H9 (cell line): ENCODE data around the gene GRID2. TPM values are rescaled to one million over a fixed set of nuclear protein-coding genes. Genes with fewer than 3 reads are reported as not detected.
"Not testable (repeated sequence)": the region's sequence is repeated elsewhere in the genome, so short reads cannot be mapped to it uniquely, and the experiment has no call there.

Experiments
- DNase-seq: peaks from one replicate; pipeline ENCODE4 v3.0.0-alpha.2; 2017
- H2AFZ ChIP-seq: one replicate; pipeline ENCODE4 v1.6.1; 2013; ENCODE audit warnings: mild to moderate bottlenecking, low read length, control low read depth, moderate library complexity
- H2AK5ac ChIP-seq: 2 replicates; pipeline ENCODE4 v1.6.1; 2013; ENCODE audit warnings: low read length, control low read depth, mixed read lengths; ENCODE audit not compliant: insufficient read length
- H2BK120ac ChIP-seq: one replicate; pipeline ENCODE4 v1.6.1; 2013; ENCODE audit warnings: low read depth, mild to moderate bottlenecking, low read length, control low read depth, inconsistent platforms; ENCODE audit not compliant: poor library complexity, severe bottlenecking
- H2BK12ac ChIP-seq: 2 replicates; pipeline ENCODE4 v1.6.1; 2013; ENCODE audit warnings: low read length, control low read depth, mixed read lengths, low read depth; ENCODE audit not compliant: insufficient read length
- H2BK15ac ChIP-seq: 2 replicates; pipeline ENCODE4 v1.6.1; 2013; ENCODE audit warnings: low read depth, low read length, control low read depth
- H2BK20ac ChIP-seq: one replicate; pipeline ENCODE4 v1.6.1; 2013; ENCODE audit warnings: low read depth, mild to moderate bottlenecking, low read length, control low read depth, inconsistent platforms; ENCODE audit not compliant: poor library complexity, severe bottlenecking
- H2BK5ac ChIP-seq: 2 replicates; pipeline ENCODE4 v1.6.1; 2013; ENCODE audit warnings: low read length, control low read depth, mixed read lengths; ENCODE audit not compliant: insufficient read length
- H3K14ac ChIP-seq: 2 replicates; pipeline ENCODE4 v1.6.1; 2013; ENCODE audit warnings: low read length, control low read depth; ENCODE audit not compliant: insufficient read depth
- H3K18ac ChIP-seq: 2 replicates; pipeline ENCODE4 v1.6.1; 2013; ENCODE audit warnings: low read depth, mild to moderate bottlenecking, mixed read lengths, low read length, control low read depth; ENCODE audit not compliant: insufficient read length
- H3K23ac ChIP-seq: 2 replicates; pipeline ENCODE4 v1.6.1; 2013; ENCODE audit warnings: low read length, control low read depth, mixed read lengths, low read depth; ENCODE audit not compliant: insufficient read length
- H3K23me2 ChIP-seq: 2 replicates; pipeline ENCODE4 v1.6.1; 2013; ENCODE audit warnings: low read depth, mild to moderate bottlenecking, mixed read lengths, low read length, control low read depth; ENCODE audit not compliant: insufficient read length, poor library complexity, severe bottlenecking
- H3K27ac ChIP-seq: 2 replicates; pipeline ENCODE4 v1.5.1; 2013; ENCODE audit warnings: low read length, control low read depth, mixed read lengths, low read depth; ENCODE audit not compliant: insufficient read length
- H3K27me3 ChIP-seq: 2 replicates; pipeline ENCODE4 v1.6.1; 2013; ENCODE audit warnings: low read length, control low read depth, inconsistent platforms; ENCODE audit not compliant: insufficient read depth
- H3K4ac ChIP-seq: 2 replicates; pipeline ENCODE4 v1.6.1; 2013; ENCODE audit warnings: low read depth, mild to moderate bottlenecking, control low read depth, inconsistent platforms, low read length, moderate library complexity
- H3K4me1 ChIP-seq: 2 replicates; pipeline ENCODE4 v1.6.1; 2013; ENCODE audit warnings: low read length, control low read depth, inconsistent platforms; ENCODE audit not compliant: insufficient read depth
- H3K4me2 ChIP-seq: 2 replicates; pipeline ENCODE4 v1.6.1; 2013; ENCODE audit warnings: low read length, control low read depth, mixed read lengths; ENCODE audit not compliant: insufficient read length, insufficient read depth
- H3K56ac ChIP-seq: 2 replicates; pipeline ENCODE4 v1.6.1; 2013; ENCODE audit warnings: low read depth, mild to moderate bottlenecking, mixed read lengths, low read length, control low read depth; ENCODE audit not compliant: insufficient read length
- H3K79me1 ChIP-seq: 2 replicates; pipeline ENCODE4 v1.6.1; 2013; ENCODE audit warnings: low read depth, mild to moderate bottlenecking, moderate library complexity, low read length, control low read depth, inconsistent platforms; ENCODE audit not compliant: insufficient read depth, poor library complexity, severe bottlenecking
- H3K79me2 ChIP-seq: 2 replicates; pipeline ENCODE4 v1.6.1; 2013; ENCODE audit warnings: low read length, control low read depth, inconsistent platforms; ENCODE audit not compliant: insufficient read depth
- H3K9ac ChIP-seq: 2 replicates; pipeline ENCODE4 v1.6.1; 2013; ENCODE audit warnings: low read length, control low read depth, mixed read lengths; ENCODE audit not compliant: insufficient read length; ENCODE audit errors: extremely low read depth
- H3K9me3 ChIP-seq: one replicate; pipeline ENCODE4 v1.6.1; 2013; ENCODE audit warnings: low read depth, low read length, inconsistent platforms; ENCODE audit not compliant: control insufficient read depth
- H3T11ph ChIP-seq: one replicate; pipeline ENCODE4 v1.6.1; 2013; ENCODE audit warnings: mild to moderate bottlenecking, low read length, control low read depth, inconsistent platforms
- H4K20me1 ChIP-seq: one replicate; pipeline ENCODE4 v1.6.1; 2013; ENCODE audit not compliant: control insufficient read depth, insufficient read length, insufficient read depth
- H4K5ac ChIP-seq: 2 replicates; pipeline ENCODE4 v1.6.1; 2013; ENCODE audit warnings: low read depth, mild to moderate bottlenecking, mixed read lengths, low read length, control low read depth; ENCODE audit not compliant: insufficient read length
- H4K8ac ChIP-seq: replicated peaks from 2 replicates; pipeline ENCODE4 v1.6.1; 2013; ENCODE audit warnings: low read length, control low read depth, mixed read lengths, low read depth; ENCODE audit not compliant: insufficient read length
- H4K91ac ChIP-seq: 2 replicates; pipeline ENCODE4 v1.6.1; 2013; ENCODE audit warnings: low read depth, mild to moderate bottlenecking, moderate library complexity, mixed read lengths, low read length, control low read depth; ENCODE audit not compliant: insufficient read length
- H3K27ac Mint-ChIP-seq, 3 experiments: 2 replicates in 2 of 3; 3 replicates in 1 of 3; pipeline ENCODE4 v1.8.0; 2020 to 2021; ENCODE audit warnings: mixed read lengths in 3 of 3, mild to moderate bottlenecking in 1 of 3, moderate library complexity in 1 of 3
- H3K27me3 Mint-ChIP-seq: 2 replicates; pipeline ENCODE4 v1.8.0; 2021; ENCODE audit warnings: low read depth, mild to moderate bottlenecking, moderate library complexity, mixed read lengths
- H3K36me3 Mint-ChIP-seq, 3 experiments: 2 replicates in 2 of 3; 3 replicates in 1 of 3; pipeline ENCODE4 v1.8.0; 2020 to 2021; ENCODE audit warnings: low read depth in 3 of 3, mixed read lengths in 3 of 3; ENCODE audit not compliant: insufficient read depth in 1 of 3
- H3K4me1 Mint-ChIP-seq, 2 experiments: 2 replicates each; pipeline ENCODE4 v1.8.0; 2020; ENCODE audit warnings: mixed read lengths in 2 of 2
- H3K4me3 Mint-ChIP-seq, 2 experiments: 2 replicates in 1 of 2; 3 replicates in 1 of 2; pipeline ENCODE4 v1.8.0; 2020 to 2021; ENCODE audit warnings: mild to moderate bottlenecking in 2 of 2, mixed read lengths in 2 of 2, moderate library complexity in 1 of 2
- H3K9me3 Mint-ChIP-seq, 2 experiments: 2 replicates in 1 of 2; 3 replicates in 1 of 2; pipeline ENCODE4 v1.8.0; 2020; ENCODE audit warnings: mild to moderate bottlenecking in 2 of 2, mixed read lengths in 2 of 2, moderate library complexity in 1 of 2
- CTCF ChIP-seq: fragments of 200-600 bp; sonication (generic); conservative IDR thresholded peaks from 3 replicates; pipeline ENCODE4 v1.8.0; 2021; ENCODE audit warnings: antibody characterized with exemption, mild to moderate bottlenecking
- WGBS: extraction: QIAGEN DNeasy Blood & Tissue Kit; methylation state at CpG from one replicate; pipeline ENCODE4 v1.1.7; 2013; ENCODE audit warnings: missing lambda C conversion rate, low lambda C conversion rate, mixed read lengths; ENCODE audit not compliant: insufficient read length; ENCODE audit errors: extremely low coverage; 5-methylcytosine and 5-hydroxymethylcytosine counted together
- total RNA-seq: library from RNA; stranded (reverse); gene quantifications from 2 replicates; pipeline ENCODE4 v1.2.1, GENCODE V29; 2021

The GRID2 gene
- total RNA-seq, 1 experiment from 2014 or later = 21.8 TPM

GRCh38 chr4:92270908-92271307 lies 32.9 kb upstream of the GRID2 start:
- no peak overlapping the region for H3K4me3 Mint-ChIP-seq
- peaks cover 3% of the 10 kb centered on the region for H3K79me1 ChIP-seq
- peak; percentile 74 for TF ChIP-seq CTCF
- no peak overlapping the region for H2BK20ac ChIP-seq
- H4K8ac ChIP-seq = no peak overlapping the region
- peaks cover 4% of the 10 kb centered on the region for H3K23me2 ChIP-seq
- WGBS = no CpG with 5 or more reads among the region's 2 CpGs
- H3K4me1 ChIP-seq = no peaks in the 10 kb centered on the region
- H3K56ac ChIP-seq = no peak overlapping the region
- no peak overlapping the region for H2AK5ac ChIP-seq
- H2BK120ac ChIP-seq = no peak overlapping the region
- no peaks in the 10 kb centered on the region for H3K27me3 ChIP-seq
- peak overlapping the region; percentile 42 for H3K9ac ChIP-seq
- H3K27ac Mint-ChIP-seq = peak overlapping the region in 2 of 3 experiments; percentile 42 to 91
- H2AFZ ChIP-seq = no peak overlapping the region
- no peak overlapping the region for H2BK15ac ChIP-seq
- H3K4me1 Mint-ChIP-seq = peaks cover 36 to 37% of the 10 kb centered on the region in 2 experiments
- no peak overlapping the region for H3K18ac ChIP-seq
- H3K4ac ChIP-seq = no peak overlapping the region
- H3K27me3 Mint-ChIP-seq = no peaks in the 10 kb centered on the region
- H2BK5ac ChIP-seq = no peak overlapping the region
- H3K27ac ChIP-seq = peak overlapping the region; percentile 18
- H3K79me2 ChIP-seq = peaks cover 28% of the 10 kb centered on the region; the same call in 1 of the 2 replicates
- H3K4me2 ChIP-seq = peak overlapping the region; percentile 90
- H3K14ac ChIP-seq = no peak overlapping the region
- H4K20me1 ChIP-seq = no peaks in the 10 kb centered on the region
- no peak overlapping the region for H4K5ac ChIP-seq
- no peak overlapping the region for H2BK12ac ChIP-seq
- DNase-seq = no peak
- H4K91ac ChIP-seq = no peak overlapping the region
- H3K9me3 Mint-ChIP-seq = peaks cover 2 to 8% of the 10 kb centered on the region in 2 experiments; a peak in 4 of 5 replicates
- H3K36me3 Mint-ChIP-seq = peaks cover 42 to 52% (median 43%) of the 10 kb centered on the region in 3 experiments
- no peaks in the 10 kb centered on the region for H3K9me3 ChIP-seq
- H3T11ph ChIP-seq = no peak overlapping the region
- no peak overlapping the region for H3K23ac ChIP-seq

- not testable (repeated sequence) for H4K5ac ChIP-seq, H4K91ac ChIP-seq, H4K8ac ChIP-seq, H2BK12ac ChIP-seq, H3K23me2 ChIP-seq, H3K18ac ChIP-seq, H2BK20ac ChIP-seq, H3K79me1 ChIP-seq, H3K56ac ChIP-seq, H2AK5ac ChIP-seq, H3K27me3 Mint-ChIP-seq, H3K4me1 ChIP-seq, H2BK15ac ChIP-seq, H3K23ac ChIP-seq, H3K9me3 ChIP-seq, H3T11ph ChIP-seq, DNase-seq, H2AFZ ChIP-seq, H2BK120ac ChIP-seq, H3K14ac ChIP-seq, H3K9me3 Mint-ChIP-seq, H3K4me3 Mint-ChIP-seq, H3K9ac ChIP-seq, H3K27me3 ChIP-seq, H4K20me1 ChIP-seq, H3K4ac ChIP-seq, H2BK5ac ChIP-seq
- Mint-ChIP-seq H3K27ac (peak overlapping the region in 2 of 3 experiments; percentile 42 to 91), H3K4me1 (peaks cover 34 to 37% of the 10 kb centered on the region in 2 experiments), H3K36me3 (peaks cover 40 to 46% (median 41%) of the 10 kb centered on the region in 3 experiments)
- H3K4me2 ChIP-seq = peak overlapping the region; percentile 90
- no CpG with 5 or more reads among the region's 4 CpGs for WGBS
- peak overlapping the region; percentile 18 for H3K27ac ChIP-seq
- H3K79me2 ChIP-seq = peaks cover 31% of the 10 kb centered on the region; the same call in 1 of the 2 replicates
Observed at GRCh38 chr4:92271551-92271950, 32.2 kb upstream of the GRID2 start.
